ENCODE measurements around the gene ARIH2.

The ARIH2 gene

GRCh38 chr3:49021813-49022687, 103.4 kb downstream of the ARIH2 start, which contains the start of gene NDUFAF3:
TSS of gene NDUFAF3 (plus strand) at chr3:49022121. CDS start at chr3:49022145, 24 bp downstream.
- DNase-seq: peak; percentile 92

GRCh38 chr3:49022688-49023171, 104.1 kb downstream of the ARIH2 start:
- peak; percentile 60 for DNase-seq

- DNase-seq: no peak
Observed at GRCh38 chr3:49023775-49024174, 105.1 kb downstream of the ARIH2 start.

GRCh38 chr3:49024449-49024848, 105.8 kb downstream of the ARIH2 start:
- DNase-seq: no peak

GRCh38 chr3:49025005-49025792, 106.6 kb downstream of the ARIH2 start:
- no peak for DNase-seq

GRCh38 chr3:49025793-49026520, 107.3 kb downstream of the ARIH2 start:
- DNase-seq: no peak

GRCh38 chr3:49026536-49026935, 107.9 kb downstream of the ARIH2 start:
- DNase-seq: no peak

GRCh38 chr3:49027634-49028033, 109.0 kb downstream of the ARIH2 start:
- DNase-seq: no peak

- DNase-seq: no peak
Observed at GRCh38 chr3:49028298-49028672, 109.6 kb downstream of the ARIH2 start.

GRCh38 chr3:49028673-49029562, 110.3 kb downstream of the ARIH2 start, which contains the start of gene IMPDH2:
TSS of gene IMPDH2 (minus strand) at chr3:49029398. CDS start at chr3:49029350, 48 bp downstream.
- peak; percentile 94 for DNase-seq

- no peak for DNase-seq
Observed at GRCh38 chr3:49029563-49029884, 110.9 kb downstream of the ARIH2 start.

GRCh38 chr3:49030321-49030720, 111.7 kb downstream of the ARIH2 start:
- no peak for DNase-seq

- no peak for DNase-seq
Observed at GRCh38 chr3:49032646-49033304, 114.1 kb downstream of the ARIH2 start.

- DNase-seq: no peak
Observed at GRCh38 chr3:49034650-49035049, 116.0 kb downstream of the ARIH2 start.

GRCh38 chr3:49035281-49035680, 116.6 kb downstream of the ARIH2 start:
- no peak for DNase-seq
